HepG2 (cell line): Measurements from ENCODE around the gene MLST8. TPM values are rescaled to one million over a fixed set of nuclear protein-coding genes. Genes with fewer than 3 reads are reported as not detected.
A peak's percentile ranks its signal among the peaks of the same experiment; 100 is the strongest.

Experiments used
- CEBPZ ChIP-seq: IDR thresholded peaks from 2 replicates; pipeline ENCODE4 v1.6.1; 2012; ENCODE audit warnings: low read length, improper control_type of control experiment
- GPN1 ChIP-seq: sonication (generic); formaldehyde crosslinking; IDR thresholded peaks from 2 replicates; pipeline ENCODE4 v1.5.1; 2020; ENCODE audit warnings: missing genetic modification reagents, borderline replicate concordance
- HMGXB4 ChIP-seq, 2 experiments: sonication (generic) in 1 of 2; formaldehyde crosslinking in 1 of 2; IDR thresholded peaks; 2 replicates each; pipeline versions ENCODE4 v1.4.0 to v1.6.1; 2018 to 2020; ENCODE audit warnings: missing genetic modification reagents in 2 of 2, borderline replicate concordance in 1 of 2, low read depth in 1 of 2, mild to moderate bottlenecking in 1 of 2, missing biosample characterization in 1 of 2
- KLF13 ChIP-seq: sonication (generic); formaldehyde crosslinking; IDR thresholded peaks from 2 replicates; pipeline ENCODE4 v1.4.0; 2020; ENCODE audit warnings: mild to moderate bottlenecking, missing genetic modification reagents
- MLX ChIP-seq: IDR thresholded peaks from 2 replicates; pipeline ENCODE4 v1.6.1; 2016
- REL ChIP-seq: sonication (generic); formaldehyde crosslinking; conservative IDR thresholded peaks from 2 replicates; pipeline ENCODE4 v1.8.0; 2022; ENCODE audit warnings: mild to moderate bottlenecking, missing genetic modification reagents, moderate library complexity
- REXO4 ChIP-seq: sonication (generic); formaldehyde crosslinking; IDR thresholded peaks from 2 replicates; pipeline ENCODE4 v1.8.0; 2022; ENCODE audit warnings: missing genetic modification reagents, mild to moderate bottlenecking, borderline replicate concordance
- RFX1 ChIP-seq: fragments of 450-650 bp; IDR thresholded peaks from 2 replicates; pipeline ENCODE4 v1.6.1; 2017
- ZBTB7B ChIP-seq: sonication (generic); formaldehyde crosslinking; IDR thresholded peaks from 2 replicates; pipeline ENCODE4 v1.4.0; 2020; ENCODE audit warnings: missing genetic modification reagents
- ZHX2 ChIP-seq, 2 experiments: sonication (generic) in 1 of 2; formaldehyde crosslinking in 1 of 2; IDR thresholded peaks; 2 replicates each; pipeline versions ENCODE4 v1.6.1 to v1.9.0; 2014 to 2022; ENCODE audit warnings: antibody characterized with exemption in 1 of 2, borderline replicate concordance in 1 of 2, inconsistent platforms in 1 of 2, low read depth in 1 of 2, missing genetic modification reagents in 1 of 2
- ZNF607 ChIP-seq: sonication (generic); formaldehyde crosslinking; IDR thresholded peaks from 2 replicates; pipeline ENCODE4 v1.5.1; 2020; ENCODE audit warnings: missing genetic modification reagents, mild to moderate bottlenecking, borderline replicate concordance
- ZNF639 ChIP-seq: conservative IDR thresholded peaks from 2 replicates; pipeline ENCODE4 v1.6.1; 2018; ENCODE audit warnings: missing genetic modification reagents
- polyA plus RNA-seq, 8 experiments: library from polyadenylated mRNA; depleted of rRNA in 3 of 8; stranded (reverse) in 7 of 8; unstranded in 1 of 8; fragments of >200 nt; fragmentation: Illumina TruSeq in 4 of 8; extraction: Trizol in 4 of 8; gene quantifications; 2 replicates each; pipeline versions ENCODE4 v1.2.1 to v1.2.3, GENCODE V29; 2011 to 2016; ENCODE audit warnings: low read depth in 4 of 8, missing spikeins in 1 of 8, mixed read lengths in 1 of 8; ENCODE audit not compliant: insufficient read depth in 1 of 8
- total RNA-seq, 5 experiments: library from RNA; depleted of rRNA; stranded (reverse); fragments of >200 nt; fragmentation: Illumina TruSeq; extraction: Trizol; gene quantifications; 2 replicates each; pipeline ENCODE4 v1.2.3, GENCODE V29; 2016; ENCODE audit warnings: low read depth in 1 of 5

MLST8 gene
- total and polyA plus RNA-seq, 2 of the 13 experiments (the other 11 are each of a cell fraction or from before 2014, with no cell fraction given) = 30.8 to 72.7 TPM

- TF ChIP-seq HMGXB4 (CRISPR knock-in tag; IDR thresholded peaks at IDR 0.05; ENCODE audit: borderline replicate concordance in 1 of 2, low read depth in 1 of 2) (0 out of 4 replicates have a peak, but pooled peaks of 1 of the 2 experiments have one; percentile 20), CEBPZ (no peak), ZNF607 (CRISPR knock-in tag) (no peak), REL (no peak), MLX (CRISPR knock-in tag) (no peak), RFX1 (no peak), REXO4 (CRISPR knock-in tag) (no peak), GPN1 (no peak), ZHX2 (IDR thresholded peaks at IDR 0.05; ENCODE audit: low read depth) (no peak), ZHX2 (CRISPR knock-in tag; IDR thresholded peaks at IDR 0.05; ENCODE audit: borderline replicate concordance) (no peak), ZNF639 (CRISPR knock-in tag) (no peak), ZBTB7B (CRISPR knock-in tag) (peak; percentile 41; the same call in 1 of the 2 replicates), KLF13 (CRISPR knock-in tag) (no peak)
Measured at GRCh38 chr16:2155977-2156848, 49.0 kb upstream of the MLST8 start (continued).
